Measurements from ENCODE around the gene ZNF286A.
"Not testable (repeated sequence)": the region's sequence is repeated elsewhere in the genome, so short reads cannot be mapped to it uniquely, and the experiment has no call there.

The ZNF286A gene

GRCh38 chr17:15698967-15699366 lies 585 bp upstream of the ZNF286A start:
- DNase-seq (ENCODE audit: low read depth in 2 of 2) = not testable (repeated sequence)

- not testable (repeated sequence) for DNase-seq (ENCODE audit: low read depth in 2 of 2)
These were observed 385 bp downstream of the ZNF286A start for GRCh38 chr17:15699937-15700336.

GRCh38 chr17:15704239-15704638 lies 4.7 kb downstream of the ZNF286A start:
- not testable (repeated sequence) for DNase-seq (ENCODE audit: low read depth in 2 of 2)

DNA sequence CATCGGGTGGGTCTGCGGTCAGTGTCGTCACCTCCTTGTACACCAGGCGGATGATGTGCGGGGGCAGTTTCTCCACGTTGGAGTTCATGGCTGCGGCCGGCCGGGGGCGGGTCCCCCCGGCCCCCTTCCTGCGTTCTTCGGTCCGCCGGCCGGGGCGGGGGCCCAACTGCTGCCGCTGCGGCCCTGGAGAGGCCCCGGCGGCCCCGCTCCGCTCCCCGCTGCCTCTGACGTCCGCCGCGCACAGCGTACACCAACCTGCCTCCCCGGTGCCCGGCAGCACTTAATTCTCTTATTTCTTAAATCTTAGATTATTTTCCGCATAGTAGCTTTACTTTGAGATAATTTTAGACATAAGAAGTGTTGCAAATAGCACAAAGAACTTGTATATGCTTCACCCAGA lies 5.3 kb downstream of the ZNF286A start:
- DNase-seq (ENCODE audit: low read depth in 2 of 2) = not testable (repeated sequence)

GRCh38 chr17:15708879-15709278 lies 9.3 kb downstream of the ZNF286A start:
- not testable (repeated sequence) for DNase-seq (ENCODE audit: low read depth in 2 of 2)

DNA sequence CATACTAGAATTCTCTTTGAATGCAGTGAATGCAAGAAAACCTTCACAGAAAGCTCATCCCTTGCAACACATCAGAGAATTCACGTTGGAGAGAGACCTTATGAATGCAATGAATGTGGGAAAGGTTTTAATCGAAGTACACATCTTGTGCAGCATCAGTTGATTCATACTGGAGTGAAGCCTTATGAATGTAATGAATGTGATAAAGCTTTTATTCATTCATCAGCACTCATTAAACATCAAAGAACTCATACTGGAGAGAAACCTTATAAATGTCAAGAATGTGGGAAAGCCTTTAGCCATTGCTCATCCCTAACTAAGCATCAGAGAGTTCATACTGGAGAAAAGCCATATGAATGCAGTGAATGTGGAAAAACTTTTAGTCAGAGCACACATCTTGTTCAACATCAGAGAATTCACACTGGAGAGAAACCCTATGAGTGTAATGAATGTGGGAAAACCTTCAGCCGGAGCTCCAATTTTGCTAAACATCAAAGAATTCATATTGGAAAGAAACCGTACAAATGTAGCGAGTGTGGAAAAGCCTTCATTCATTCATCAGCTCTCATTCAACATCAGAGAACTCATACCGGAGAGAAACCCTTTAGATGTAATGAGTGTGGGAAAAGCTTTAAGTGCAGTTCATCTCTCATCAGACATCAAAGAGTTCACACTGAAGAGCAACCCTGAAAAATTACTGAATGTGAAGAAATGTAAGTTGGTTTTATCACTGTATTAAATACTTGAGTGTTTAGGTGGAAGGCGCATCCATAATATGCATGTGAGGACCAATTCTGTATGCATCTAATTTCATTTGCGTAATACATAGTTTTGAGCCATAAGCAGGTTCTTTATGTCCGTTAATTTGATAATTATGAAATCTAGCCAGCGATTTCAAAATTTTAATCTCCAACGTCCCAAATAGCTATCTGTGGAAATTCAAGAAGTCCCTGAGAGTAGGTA lies 17.3 kb downstream of the ZNF286A start:
- not testable (repeated sequence) for DNase-seq (ENCODE audit: low read depth in 2 of 2)

- not testable (repeated sequence) for DNase-seq (ENCODE audit: low read depth in 2 of 2)
These were observed 31.0 kb downstream of the ZNF286A start for GRCh38 chr17:15730535-15730934.

GRCh38 chr17:15731900-15732299 lies 32.3 kb downstream of the ZNF286A start, which contains the start of gene TBC1D26:
Gene TBC1D26 (plus strand): TSS chr17:15732283. CDS start chr17:15735349, 3,066 bp downstream.
- not testable (repeated sequence) for DNase-seq (ENCODE audit: low read depth in 2 of 2)

DNA sequence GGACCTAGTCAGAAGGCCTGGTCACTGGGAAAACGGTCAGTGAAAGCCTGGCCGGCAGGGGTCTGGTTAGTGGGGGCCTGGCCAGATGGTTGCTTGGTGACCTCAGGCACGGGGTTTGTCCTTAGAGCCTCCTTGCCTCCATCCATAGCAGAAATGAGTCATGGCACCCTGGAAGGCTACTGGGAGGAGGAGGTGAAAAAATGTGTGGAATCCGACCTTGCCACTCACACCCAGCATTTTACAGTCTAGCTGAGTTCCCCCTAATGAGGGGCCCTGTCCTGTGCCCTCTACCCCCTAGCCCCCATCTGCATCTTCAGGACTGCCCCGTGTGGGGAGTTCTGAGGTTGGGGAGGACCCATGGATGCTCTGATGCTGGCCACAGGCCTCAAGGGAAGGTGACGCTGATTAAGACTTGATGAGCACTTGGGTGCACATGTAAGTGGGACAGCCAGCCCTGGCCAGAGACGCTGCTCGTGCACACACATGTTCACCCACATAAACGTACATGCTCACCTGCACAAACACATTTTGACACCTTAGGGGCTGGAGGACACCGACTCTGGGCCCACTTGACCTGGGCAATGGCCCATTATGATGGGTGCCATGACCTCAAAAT lies 33.7 kb downstream of the ZNF286A start:
- not testable (repeated sequence) for DNase-seq (ENCODE audit: low read depth in 2 of 2)

- DNase-seq (ENCODE audit: low read depth in 2 of 2) = not testable (repeated sequence)
These were observed 37.0 kb downstream of the ZNF286A start for GRCh38 chr17:15736578-15736977.

- no peak for DNase-seq (ENCODE audit: low read depth in 2 of 2)
These were observed 38.5 kb downstream of the ZNF286A start for GRCh38 chr17:15738066-15738465.

- not testable (repeated sequence) for DNase-seq (ENCODE audit: low read depth in 2 of 2)
These were observed 39.7 kb downstream of the ZNF286A start for GRCh38 chr17:15739259-15739658.

DNA sequence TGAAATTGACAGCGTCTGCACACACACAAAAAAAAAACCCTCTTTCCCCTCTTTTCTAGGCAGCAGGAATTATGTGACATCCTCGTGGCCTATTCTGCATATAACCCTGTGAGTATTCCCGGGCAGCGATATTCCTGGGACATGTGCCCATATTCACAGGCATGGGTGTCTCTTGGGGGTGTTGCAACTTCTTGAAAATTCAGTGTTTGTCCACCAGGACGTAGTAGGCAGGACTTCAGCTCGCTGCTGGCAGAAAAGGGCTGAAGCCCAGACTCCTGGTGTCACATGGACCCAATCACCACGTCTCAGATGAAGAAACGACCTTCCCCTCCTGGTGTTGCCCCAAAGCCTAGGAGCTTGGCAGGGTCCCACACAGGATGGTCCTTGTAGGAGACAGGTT lies 40.5 kb downstream of the ZNF286A start:
- DNase-seq (ENCODE audit: low read depth in 2 of 2) = not testable (repeated sequence)

GRCh38 chr17:15740570-15741120 lies 41.1 kb downstream of the ZNF286A start:
- DNase-seq (ENCODE audit: low read depth in 2 of 2) = no peak

DNA sequence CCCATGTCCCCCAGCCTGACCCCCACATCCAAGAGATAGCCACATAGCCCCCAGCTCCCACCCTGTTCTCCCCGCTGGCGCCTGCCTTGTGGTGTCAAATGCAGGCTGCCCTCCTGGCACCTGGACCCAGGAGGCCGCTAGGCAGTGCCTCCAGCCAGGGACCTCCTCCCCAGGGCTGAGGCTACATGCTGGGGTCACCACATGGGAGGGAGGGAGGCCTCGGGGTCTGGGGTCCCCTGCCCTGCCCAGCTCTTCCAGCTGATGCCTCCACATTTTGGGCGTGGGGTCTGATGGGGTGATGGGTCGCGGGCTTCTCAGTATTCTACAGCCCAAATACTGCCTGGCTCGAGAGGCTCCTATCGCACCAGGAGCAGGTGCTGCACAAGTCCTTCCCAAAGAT lies 42.1 kb downstream of the ZNF286A start:
- no peak for DNase-seq (ENCODE audit: low read depth in 2 of 2)

DNA sequence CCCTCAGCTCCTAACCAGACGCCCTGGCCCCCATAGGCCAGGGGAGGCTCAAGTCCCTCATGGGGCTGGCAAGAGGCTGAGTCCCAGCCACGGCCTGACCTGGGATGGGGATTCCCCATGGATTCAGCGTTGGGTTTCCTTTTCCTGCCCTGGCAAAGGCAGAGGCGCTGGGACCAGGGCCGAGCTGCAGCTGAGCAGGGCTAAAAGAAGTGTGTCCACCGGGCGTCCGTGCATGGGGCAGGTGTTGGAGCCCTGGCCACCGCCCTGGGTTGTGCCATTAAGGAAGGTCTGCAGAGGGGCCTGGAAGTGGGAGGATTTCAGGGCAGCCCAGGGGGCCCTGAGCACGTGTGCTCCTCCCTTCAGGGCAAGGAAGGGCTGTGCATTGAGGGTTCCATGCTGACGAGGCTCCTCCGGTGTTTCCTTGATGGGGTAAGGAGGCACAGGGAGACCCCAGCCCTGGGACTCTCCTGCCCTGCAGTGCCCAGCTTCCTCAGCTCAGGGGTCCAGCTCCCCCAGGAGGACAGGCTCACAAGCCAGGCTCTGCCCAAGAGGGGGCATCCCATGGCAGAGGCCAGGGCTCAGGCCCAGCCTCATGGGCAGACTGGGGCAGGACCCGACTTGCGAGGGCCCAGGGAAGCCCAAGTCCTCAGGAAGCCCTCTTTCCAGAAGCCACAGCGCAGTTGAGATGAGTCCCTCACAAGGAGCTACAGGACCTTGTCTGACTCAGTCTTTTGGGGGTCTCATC lies 42.7 kb downstream of the ZNF286A start:
- no peak for DNase-seq (ENCODE audit: low read depth in 2 of 2)

- no peak for DNase-seq (ENCODE audit: low read depth in 2 of 2)
These were observed 43.4 kb downstream of the ZNF286A start for GRCh38 chr17:15742921-15743320.

- DNase-seq (ENCODE audit: low read depth in 2 of 2) = no peak
These were observed 44.6 kb downstream of the ZNF286A start for GRCh38 chr17:15744074-15744676.

- DNase-seq (ENCODE audit: low read depth in 2 of 2) = no peak
These were observed 45.3 kb downstream of the ZNF286A start for GRCh38 chr17:15744885-15745284.

DNA sequence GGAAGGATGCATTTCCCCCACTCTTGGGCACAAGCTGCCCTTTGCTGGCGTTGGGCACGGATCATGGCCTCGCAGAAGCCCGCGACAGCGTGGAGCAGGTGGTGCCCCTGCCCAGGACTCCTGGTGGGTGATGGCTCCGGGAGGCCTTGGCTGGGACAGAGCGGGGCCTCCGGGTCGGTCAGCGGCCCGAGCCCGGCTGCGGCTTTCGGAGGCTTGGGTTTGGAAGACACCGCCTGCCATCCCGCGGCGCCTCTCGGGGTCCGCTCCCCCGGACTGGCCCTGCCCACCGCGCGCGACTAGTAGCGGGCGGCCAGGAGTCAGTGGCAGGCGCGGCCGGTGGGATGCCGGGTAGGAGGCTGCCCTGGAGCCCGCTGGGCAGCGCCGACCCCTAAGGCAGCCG lies 49.9 kb downstream of the ZNF286A start:
- DNase-seq (ENCODE audit: low read depth in 2 of 2) = not testable (repeated sequence)

DNA sequence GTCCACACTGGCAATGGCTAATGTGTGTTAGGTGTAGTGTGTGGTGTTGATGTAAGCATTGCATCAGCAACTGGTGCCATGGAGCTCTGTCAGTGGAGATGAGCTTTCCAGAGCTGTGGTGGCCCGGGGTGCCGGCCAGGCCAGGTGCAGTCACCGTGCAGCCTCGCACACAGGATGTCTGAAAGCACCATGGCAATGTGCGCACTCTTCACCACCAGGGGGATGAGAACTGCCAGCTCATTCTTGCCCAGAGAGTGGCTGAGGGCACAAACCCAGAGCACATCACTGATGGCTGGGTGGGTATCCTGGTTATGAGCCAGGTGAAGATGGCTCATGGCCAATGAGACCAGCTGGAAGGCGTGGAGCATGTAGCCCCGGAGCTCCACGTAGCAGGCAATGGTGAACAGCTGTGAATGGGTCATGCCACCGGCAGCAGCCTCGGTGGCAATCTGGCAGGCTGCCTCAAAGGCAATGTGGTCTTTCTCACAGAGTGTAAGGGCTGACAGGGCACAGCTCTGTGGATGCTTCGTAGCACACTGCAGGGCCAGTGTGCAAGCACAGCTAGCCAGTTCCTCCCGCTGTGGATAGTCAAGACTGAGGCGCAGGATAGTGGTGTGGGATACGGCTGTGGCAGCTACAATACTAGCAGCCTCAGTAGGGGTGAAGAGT lies 69.4 kb downstream of the ZNF286A start:
- not testable (repeated sequence) for DNase-seq (ENCODE audit: low read depth in 2 of 2)

Data from activated CD8-positive, alpha-beta memory T cell treated with anti-CD3 and anti-CD28 coated beads for 4 hours (primary cell).